Keratinocyte (primary cell): ENCODE data around the gene FAM83G.

Source experiments
- CTCF ChIP-seq, 3 experiments: IDR thresholded peaks in 1 of 3; conservative IDR thresholded peaks in 1 of 3; optimal IDR thresholded peaks in 1 of 3; 2 replicates in 2 of 3; 3 replicates in 1 of 3; pipeline versions ENCODE3 to v1.5.1; 2011; ENCODE audit warnings: low read length in 3 of 3, mild to moderate bottlenecking in 3 of 3, moderate library complexity in 2 of 3, control low read depth in 1 of 3, inconsistent platforms in 1 of 3; ENCODE audit not compliant: insufficient read depth in 2 of 3; ENCODE audit errors: extremely low read depth in 1 of 3
- EZH2 ChIP-seq: IDR thresholded peaks from one replicate; pipeline ENCODE4 v1.6.1; 2012; ENCODE audit warnings: inconsistent platforms, mild to moderate bottlenecking, low read length, moderate library complexity

- no peak for TF ChIP-seq CTCF (optimal IDR thresholded peaks at IDR 0.05 in 1 of 3, IDR thresholded peaks at IDR 0.05 in 1 of 3, conservative IDR thresholded peaks at IDR 0.05 in 1 of 3; ENCODE audit: extremely low read depth in 1 of 3, insufficient read depth in 2 of 3, low read length in 3 of 3)
- TF ChIP-seq EZH2, result no peak
Measured at GRCh38 chr17:18938692-18939023, 65.9 kb downstream of the FAM83G start.
